Measurements from ENCODE around the gene FSTL4. TPM values are rescaled to one million over a fixed set of nuclear protein-coding genes. Genes with fewer than 3 reads are reported as not detected.
A peak's percentile ranks its signal among the peaks of the same experiment; 100 is the strongest.
"Not testable (repeated sequence)": the region's sequence is repeated elsewhere in the genome, so short reads cannot be mapped to it uniquely, and the experiment has no call there.

FSTL4 gene
- total and polyA plus RNA-seq, 5 experiments from 2014 or later = 1.5 to 1.6 TPM; not detected in 3

GRCh38 chr5:133228316-133228715, 384.0 kb downstream of the FSTL4 start:
- POLR2A ChIA-PET = no interaction called here
- peak overlapping the region in 1 of 10 donors; percentile 34 for H3K27ac Mint-ChIP-seq
- H3K4me1 Mint-ChIP-seq = peaks cover 0 to 7% (median 0%) of the 10 kb centered on the region in 4 donors
- ATAC-seq (no peak), DNase-seq (no peak)
- H3K27me3 Mint-ChIP-seq = peaks cover 0 to 2% (median 0%) of the 10 kb centered on the region in 5 donors
- no peaks in the 10 kb centered on the region for H3K36me3 Mint-ChIP-seq
- H3K9me3 Mint-ChIP-seq = no peaks in the 10 kb centered on the region
- H3K4me3 Mint-ChIP-seq = no peak overlapping the region

DNA sequence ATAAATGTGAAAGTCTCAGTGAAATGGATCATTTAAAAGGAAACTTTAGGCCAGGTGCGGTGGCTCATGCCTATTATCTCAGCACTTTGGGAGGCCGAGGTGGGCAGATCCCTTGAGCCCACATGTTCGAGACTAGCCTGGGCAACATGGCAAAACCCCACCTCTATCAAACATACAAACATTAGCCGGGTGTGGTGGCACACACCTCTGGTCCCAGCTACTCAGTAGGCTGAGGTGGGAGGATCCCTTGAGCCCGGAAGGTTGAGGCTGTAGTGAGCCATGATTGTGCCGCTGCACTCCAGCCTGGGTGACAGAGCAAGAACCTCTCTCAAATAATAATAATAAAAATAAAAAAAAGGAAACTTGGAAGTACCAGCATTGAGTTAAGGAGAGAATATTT, 384.4 kb downstream of the FSTL4 start:
- no peak overlapping the region for H3K4me3 Mint-ChIP-seq
- H3K36me3 Mint-ChIP-seq = no peaks in the 10 kb centered on the region
- peaks cover 0 to 7% (median 0%) of the 10 kb centered on the region in 4 donors for H3K4me1 Mint-ChIP-seq
- H3K9me3 Mint-ChIP-seq = no peaks in the 10 kb centered on the region
- H3K27me3 Mint-ChIP-seq = peaks cover 0 to 2% (median 0%) of the 10 kb centered on the region in 5 donors
- H3K27ac Mint-ChIP-seq = no peak overlapping the region
- POLR2A ChIA-PET = no interaction called here
- ATAC-seq = no peak
- no peak for DNase-seq

GRCh38 chr5:133227082-133227481, 385.3 kb downstream of the FSTL4 start:
- ATAC-seq = no peak
- no peak for DNase-seq
- H3K4me1 Mint-ChIP-seq = peaks cover 0 to 7% (median 0%) of the 10 kb centered on the region in 4 donors
- no peaks in the 10 kb centered on the region for H3K36me3 Mint-ChIP-seq
- no peak overlapping the region for H3K27ac Mint-ChIP-seq
- no peaks in the 10 kb centered on the region for H3K9me3 Mint-ChIP-seq
- POLR2A ChIA-PET = no interaction called here
- no peak overlapping the region for H3K4me3 Mint-ChIP-seq
- H3K27me3 Mint-ChIP-seq = peaks cover 0 to 2% (median 0%) of the 10 kb centered on the region in 5 donors

DNA sequence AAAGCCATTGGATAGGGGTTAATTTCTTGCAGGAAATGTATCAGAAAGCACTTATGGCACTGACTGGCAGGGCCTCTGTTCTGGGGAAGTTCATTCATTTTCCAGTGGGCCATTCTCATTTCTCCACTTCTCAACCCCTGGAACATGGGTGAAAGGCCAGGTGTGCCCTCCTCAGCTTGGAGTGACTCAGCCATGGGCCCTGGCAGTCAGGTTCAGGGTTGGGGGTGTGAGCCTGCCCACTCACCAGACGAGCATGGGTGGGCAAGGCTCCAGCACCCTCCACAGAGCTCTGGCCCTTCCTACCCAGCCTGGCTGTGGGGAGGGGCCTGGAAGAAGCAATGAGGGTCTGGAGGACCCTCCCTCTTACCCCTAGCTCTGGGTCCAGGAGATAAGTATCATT, 386.2 kb downstream of the FSTL4 start:
- Mint-ChIP-seq H3K36me3 (no peaks in the 10 kb centered on the region), H3K27me3 (peaks cover 0 to 2% (median 0%) of the 10 kb centered on the region in 5 donors)
- no peak for ATAC-seq

GRCh38 chr5:133225671-133226152, 386.6 kb downstream of the FSTL4 start:
- Mint-ChIP-seq H3K27me3 (peaks cover 0 to 2% (median 0%) of the 10 kb centered on the region in 5 donors), H3K4me1 (peaks cover 0 to 4% (median 0%) of the 10 kb centered on the region in 4 donors), H3K4me3 (no peak overlapping the region), H3K27ac (peak overlapping the region in 1 of 10 donors; percentile 46), H3K9me3 (no peaks in the 10 kb centered on the region), H3K36me3 (no peaks in the 10 kb centered on the region)
- DNase-seq (no peak), ATAC-seq (no peak)
- POLR2A ChIA-PET = no interaction called here

More for the DNA sequence above, 386.2 kb downstream of the FSTL4 start:
- POLR2A ChIA-PET = no interaction called here
- DNase-seq = no peak
- no peaks in the 10 kb centered on the region for H3K9me3 Mint-ChIP-seq
- no peak overlapping the region for H3K4me3 Mint-ChIP-seq
- H3K27ac Mint-ChIP-seq = no peak overlapping the region
- H3K4me1 Mint-ChIP-seq = peaks cover 0 to 7% (median 0%) of the 10 kb centered on the region in 4 donors

GRCh38 chr5:133222979-133223378, 389.4 kb downstream of the FSTL4 start:
- H3K4me3 Mint-ChIP-seq = no peak overlapping the region
- no peaks in the 10 kb centered on the region for H3K36me3 Mint-ChIP-seq
- H3K27ac Mint-ChIP-seq = peak overlapping the region in 1 of 10 donors; percentile 45
- ATAC-seq (no peak), DNase-seq (no peak)
- peaks cover 0 to 2% (median under 1%) of the 10 kb centered on the region in 4 donors for H3K4me1 Mint-ChIP-seq
- H3K9me3 Mint-ChIP-seq = no peaks in the 10 kb centered on the region
- POLR2A ChIA-PET = no interaction called here
- H3K27me3 Mint-ChIP-seq = peaks cover 0 to 2% (median 0%) of the 10 kb centered on the region in 5 donors

- ATAC-seq = no peak
- H3K27ac Mint-ChIP-seq = peak overlapping the region in 1 of 10 donors; percentile 45
- H3K4me3 Mint-ChIP-seq = no peak overlapping the region
- H3K36me3 Mint-ChIP-seq = no peaks in the 10 kb centered on the region
- POLR2A ChIA-PET = no interaction called here
- H3K4me1 Mint-ChIP-seq = peaks cover 0 to 3% (median under 1%) of the 10 kb centered on the region in 4 donors
- no peak for DNase-seq
- H3K27me3 Mint-ChIP-seq = peaks cover 0 to 2% (median 0%) of the 10 kb centered on the region in 5 donors
- no peaks in the 10 kb centered on the region for H3K9me3 Mint-ChIP-seq
Measured at GRCh38 chr5:133222521-133222920, 389.8 kb downstream of the FSTL4 start.

DNA sequence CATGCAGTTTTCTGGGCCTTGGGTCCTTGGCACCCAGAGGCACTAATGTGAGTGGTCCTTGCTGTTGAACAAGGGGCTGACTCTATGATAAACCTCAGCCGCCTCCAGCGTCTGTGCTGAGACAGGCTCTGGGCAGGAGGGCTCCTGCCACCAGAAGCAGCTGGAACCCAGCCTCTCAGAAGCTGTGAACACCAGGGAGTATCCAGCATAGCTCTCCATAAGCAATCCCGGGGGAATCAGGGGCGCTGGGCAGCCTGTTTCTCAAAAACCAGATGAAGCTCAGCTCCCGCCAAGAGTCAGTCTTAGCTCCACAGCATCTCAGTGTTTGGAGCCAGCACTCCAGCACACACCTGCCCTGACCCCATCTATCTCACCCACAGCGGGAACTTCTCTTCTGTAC, 390.3 kb downstream of the FSTL4 start:
- ATAC-seq (no peak), DNase-seq (no peak)
- no peaks in the 10 kb centered on the region for H3K36me3 Mint-ChIP-seq
- peaks cover 0 to 6% (median under 1%) of the 10 kb centered on the region in 4 donors for H3K4me1 Mint-ChIP-seq
- H3K9me3 Mint-ChIP-seq = no peaks in the 10 kb centered on the region
- no peak overlapping the region for H3K27ac Mint-ChIP-seq
- peaks cover 0 to 4% (median 0%) of the 10 kb centered on the region in 5 donors for H3K27me3 Mint-ChIP-seq
- POLR2A ChIA-PET = no interaction called here
- no peak overlapping the region for H3K4me3 Mint-ChIP-seq

DNA sequence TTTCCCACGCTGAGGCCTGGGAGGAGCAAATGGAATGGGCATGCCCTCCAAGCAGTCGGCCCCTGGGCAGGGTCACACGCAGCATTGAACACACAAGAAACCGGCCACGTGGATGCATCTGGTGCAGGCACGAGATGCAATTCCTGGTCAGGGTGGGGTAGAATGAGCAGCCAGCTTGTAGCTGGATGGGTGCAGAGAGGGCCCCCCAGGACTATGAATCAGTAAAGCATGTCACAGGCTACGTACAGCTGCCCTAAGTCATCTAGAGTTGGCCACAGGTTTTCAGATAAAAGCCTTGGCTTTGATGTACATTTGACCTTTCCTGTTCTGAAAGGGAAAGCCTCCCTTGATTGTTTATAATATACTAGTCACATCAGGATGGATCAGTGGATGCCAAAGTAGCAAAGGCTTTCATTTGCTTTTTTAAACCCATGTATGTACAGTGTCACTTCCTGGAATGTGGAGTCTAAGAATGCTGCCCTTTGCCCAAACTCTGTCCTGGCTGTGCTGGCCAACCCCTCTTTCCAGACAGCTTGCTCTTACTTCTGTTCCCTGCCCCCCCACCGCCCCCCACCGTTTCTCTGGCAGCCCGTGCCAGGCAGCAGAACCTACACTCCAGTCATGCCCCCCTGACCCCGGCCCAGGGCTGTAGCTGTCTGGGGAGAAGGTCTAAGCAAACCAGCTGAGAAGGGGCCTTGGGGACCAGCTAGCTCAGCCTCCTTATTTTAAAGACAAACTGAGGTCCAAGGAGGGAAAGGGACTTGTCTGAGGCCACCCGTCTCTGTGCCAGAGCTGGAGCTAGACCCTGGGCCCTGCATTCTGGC, 391.3 kb downstream of the FSTL4 start:
- H3K27ac Mint-ChIP-seq = no peak overlapping the region
- POLR2A ChIA-PET = interaction anchor here (0.5 to 0.6 kb wide), 2 partner anchors 17 to 78 kb away, joined by 3 to 4 read pairs; no protein-coding TSS in a partner anchor
- H3K27me3 Mint-ChIP-seq = peaks cover 0 to 4% (median 0%) of the 10 kb centered on the region in 5 donors
- no peaks in the 10 kb centered on the region for H3K9me3 Mint-ChIP-seq
- H3K4me1 Mint-ChIP-seq = peaks cover 0 to 7% (median under 1%) of the 10 kb centered on the region in 4 donors
- no peak overlapping the region for H3K4me3 Mint-ChIP-seq
- ATAC-seq (no peak), DNase-seq (no peak)
- H3K36me3 Mint-ChIP-seq = no peaks in the 10 kb centered on the region

GRCh38 chr5:133219296-133219695, 393.0 kb downstream of the FSTL4 start:
- Mint-ChIP-seq H3K36me3 (no peaks in the 10 kb centered on the region), H3K4me3 (no peak overlapping the region), H3K27ac (no peak overlapping the region), H3K27me3 (peaks cover 0 to 4% (median 0%) of the 10 kb centered on the region in 5 donors), H3K9me3 (no peaks in the 10 kb centered on the region), H3K4me1 (peaks cover 0 to 5% (median under 1%) of the 10 kb centered on the region in 4 donors)
- ATAC-seq = no peak
- DNase-seq = no peak
- POLR2A ChIA-PET = no interaction called here

- POLR2A ChIA-PET, H3K4me3 Mint-ChIP-seq, H3K27me3 Mint-ChIP-seq, H3K27ac Mint-ChIP-seq, DNase-seq, H3K4me1 Mint-ChIP-seq, H3K9me3 Mint-ChIP-seq, H3K36me3 Mint-ChIP-seq, ATAC-seq: not testable (repeated sequence)
Measured at GRCh38 chr5:133216138-133216537, 396.2 kb downstream of the FSTL4 start.

GRCh38 chr5:133214153-133214820, 398.1 kb downstream of the FSTL4 start:
- POLR2A ChIA-PET = no interaction called here

DNA sequence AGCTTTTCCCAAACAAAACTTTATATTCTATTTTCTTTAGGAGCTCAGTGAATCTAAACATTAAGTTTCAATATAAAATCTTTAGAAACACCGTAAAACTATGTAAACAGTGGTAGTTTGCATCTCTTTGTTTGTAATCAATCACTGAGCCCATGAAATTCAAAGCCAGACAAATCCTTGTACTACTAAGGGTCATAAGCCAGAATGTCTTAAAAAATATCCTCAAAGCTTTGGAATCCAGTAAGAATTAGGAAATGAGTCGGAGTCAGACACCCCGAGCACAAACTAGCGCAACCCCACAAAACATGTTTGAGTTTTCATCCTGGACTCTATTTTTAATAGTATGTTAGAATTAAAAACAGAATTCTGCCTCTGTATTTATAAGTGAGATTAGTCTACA, 406.7 kb downstream of the FSTL4 start:
- peaks cover 0 to 6% (median under 1%) of the 10 kb centered on the region in 4 donors for H3K4me1 Mint-ChIP-seq
- ATAC-seq (no peak), DNase-seq (no peak)
- H3K9me3 Mint-ChIP-seq = no peaks in the 10 kb centered on the region
- POLR2A ChIA-PET = no interaction called here
- no peak overlapping the region for H3K4me3 Mint-ChIP-seq
- peaks cover 0 to 5% (median 0%) of the 10 kb centered on the region in 5 donors for H3K27me3 Mint-ChIP-seq
- no peak overlapping the region for H3K27ac Mint-ChIP-seq
- H3K36me3 Mint-ChIP-seq = no peaks in the 10 kb centered on the region

More at GRCh38 chr5:133214153-133214820, 398.1 kb downstream of the FSTL4 start:
- no peak overlapping the region for H3K27ac Mint-ChIP-seq
- peaks cover 0 to 5% (median under 1%) of the 10 kb centered on the region in 4 donors for H3K4me1 Mint-ChIP-seq
- H3K36me3 Mint-ChIP-seq = no peaks in the 10 kb centered on the region
- peaks cover 0 to 4% (median 0%) of the 10 kb centered on the region in 5 donors for H3K27me3 Mint-ChIP-seq
- no peak overlapping the region for H3K4me3 Mint-ChIP-seq
- no peak for DNase-seq
- no peak for ATAC-seq
- H3K9me3 Mint-ChIP-seq = no peaks in the 10 kb centered on the region
